T47D (cell line): ENCODE results near the gene LIMCH1.
A peak's percentile ranks its signal among the peaks of the same experiment; 100 is the strongest.

Source experiments
- DNase-seq, 2 experiments: peaks; one replicate each; pipeline versions ENCODE4 v3.0.0 to v3.0.0-alpha.2; 2011 to 2012; ENCODE audit warnings: low read depth in 1 of 2, low spot score in 1 of 2
- JUND ChIP-seq: IDR thresholded peaks from 2 replicates; pipeline ENCODE4 v1.6.1; 2012; ENCODE audit warnings: low read depth
- in situ Hi-C: cut with HindIII; loops from 2 replicates; pipeline ENCODE4 v1.10.0; 2016; ENCODE audit warnings: low sequenced_read_pairs, low pct_unique_long_range_greater_than_20kb

LIMCH1 gene

GRCh38 chr4:41535911-41536371, 2.0 kb upstream of the LIMCH1 start:
- no peak for TF ChIP-seq JUND
- DNase-seq = no peak
- in situ Hi-C loops = no loop called here

- TF ChIP-seq JUND = no peak
- no peak for DNase-seq
- in situ Hi-C loops = no loop called here
These were observed 566 bp upstream of the LIMCH1 start for GRCh38 chr4:41537292-41537890.

DNA sequence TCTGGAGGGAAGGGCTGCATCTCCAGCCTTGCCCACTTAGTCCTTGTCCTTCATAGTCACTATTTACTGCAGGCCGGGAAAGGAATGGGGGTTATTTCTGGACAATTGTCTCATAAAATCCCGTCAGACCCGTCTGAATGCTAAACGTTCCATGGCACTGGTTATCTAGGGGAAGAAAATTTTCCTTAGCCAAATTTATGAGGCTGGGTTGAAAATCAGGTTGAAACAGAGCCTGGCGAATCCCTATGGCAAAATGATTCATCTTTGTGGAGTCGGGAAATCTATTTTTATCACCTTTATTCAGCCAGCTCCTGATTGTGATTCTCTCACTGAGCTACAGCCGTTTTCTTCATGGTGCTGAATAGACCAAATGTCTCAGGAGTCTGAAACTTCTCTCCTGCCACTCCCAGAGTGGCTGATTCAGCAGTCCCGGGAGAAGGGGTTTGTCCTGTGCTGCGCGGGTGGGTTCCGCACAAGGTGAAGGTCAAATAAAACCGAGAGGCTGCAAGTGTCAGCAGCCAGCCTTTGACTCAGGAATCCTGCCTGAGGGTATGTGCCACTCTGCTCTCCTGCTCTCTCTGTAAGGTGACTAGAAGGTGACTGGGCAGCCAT, 1.0 kb downstream of the LIMCH1 start:
- no peak for TF ChIP-seq JUND
- DNase-seq = peak in 1 of 2 experiments; percentile 20
- in situ Hi-C loops = no loop called here

DNA sequence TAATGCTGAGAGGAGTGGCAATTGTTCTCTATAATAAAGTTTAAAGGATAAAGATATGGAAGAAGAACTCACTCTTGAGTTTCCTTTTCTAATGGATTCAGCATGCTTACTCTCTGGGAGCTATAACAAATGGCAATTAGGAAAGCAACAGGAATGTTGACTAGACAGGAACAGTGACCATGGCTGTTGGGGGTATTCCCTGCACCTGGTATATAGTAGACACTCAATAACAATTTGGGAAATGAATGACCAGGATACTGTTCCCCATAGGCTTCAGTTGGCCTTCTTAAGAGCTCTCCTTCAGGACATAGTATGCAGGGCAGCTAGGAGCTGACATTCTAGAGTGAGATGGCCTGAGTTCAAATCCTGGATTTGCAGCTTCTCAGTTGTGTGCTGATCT, 1.8 kb downstream of the LIMCH1 start:
- peak in 1 of 2 experiments; percentile 9 for DNase-seq
- in situ Hi-C loops = no loop called here

DNA sequence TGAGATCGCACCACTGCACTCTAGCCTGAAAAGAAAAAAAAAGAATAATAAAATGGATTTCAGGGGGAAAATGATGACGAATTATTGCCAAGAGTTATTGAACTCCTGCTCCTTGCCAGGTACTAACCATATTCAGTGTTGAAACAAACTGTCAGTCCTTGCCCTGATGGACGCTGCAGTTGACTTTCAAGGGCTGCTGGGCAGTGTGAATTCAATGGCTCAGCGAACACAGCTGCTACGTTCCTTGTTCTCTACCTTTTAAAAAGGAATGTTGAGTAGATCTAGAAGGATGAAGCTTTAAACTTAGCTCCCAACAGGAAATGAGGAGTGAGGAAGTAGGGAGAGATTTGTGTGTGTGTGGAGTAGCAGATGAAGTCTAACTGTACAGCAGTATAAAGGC, 2.7 kb downstream of the LIMCH1 start:
- in situ Hi-C loops = no loop called here
- no peak for DNase-seq
- TF ChIP-seq JUND = no peak

More for the DNA sequence above, 1.8 kb downstream of the LIMCH1 start:
- no peak for TF ChIP-seq JUND

DNA sequence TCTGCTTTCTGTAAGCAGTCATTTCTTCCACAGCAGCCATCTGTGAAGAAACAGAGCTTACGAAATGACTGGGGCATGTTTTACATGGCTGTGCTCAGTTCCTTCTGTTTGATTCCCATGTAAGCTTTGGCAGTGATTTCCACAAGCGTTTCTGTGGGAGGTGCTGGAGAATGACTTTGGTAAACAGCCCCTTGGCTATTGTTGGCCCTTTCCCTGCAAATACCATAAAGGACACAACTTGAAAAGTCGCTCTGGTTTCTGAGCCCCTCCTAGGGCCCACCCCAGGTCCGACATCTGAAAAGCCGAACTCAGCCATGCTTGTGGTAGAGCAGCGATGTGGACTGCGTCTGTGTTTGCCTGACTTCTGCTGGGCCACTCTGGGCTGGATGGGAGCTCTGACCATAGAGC, 3.7 kb downstream of the LIMCH1 start:
- DNase-seq = peak in 1 of 2 experiments; percentile 62
- in situ Hi-C loops = no loop called here
- no peak for TF ChIP-seq JUND

DNA sequence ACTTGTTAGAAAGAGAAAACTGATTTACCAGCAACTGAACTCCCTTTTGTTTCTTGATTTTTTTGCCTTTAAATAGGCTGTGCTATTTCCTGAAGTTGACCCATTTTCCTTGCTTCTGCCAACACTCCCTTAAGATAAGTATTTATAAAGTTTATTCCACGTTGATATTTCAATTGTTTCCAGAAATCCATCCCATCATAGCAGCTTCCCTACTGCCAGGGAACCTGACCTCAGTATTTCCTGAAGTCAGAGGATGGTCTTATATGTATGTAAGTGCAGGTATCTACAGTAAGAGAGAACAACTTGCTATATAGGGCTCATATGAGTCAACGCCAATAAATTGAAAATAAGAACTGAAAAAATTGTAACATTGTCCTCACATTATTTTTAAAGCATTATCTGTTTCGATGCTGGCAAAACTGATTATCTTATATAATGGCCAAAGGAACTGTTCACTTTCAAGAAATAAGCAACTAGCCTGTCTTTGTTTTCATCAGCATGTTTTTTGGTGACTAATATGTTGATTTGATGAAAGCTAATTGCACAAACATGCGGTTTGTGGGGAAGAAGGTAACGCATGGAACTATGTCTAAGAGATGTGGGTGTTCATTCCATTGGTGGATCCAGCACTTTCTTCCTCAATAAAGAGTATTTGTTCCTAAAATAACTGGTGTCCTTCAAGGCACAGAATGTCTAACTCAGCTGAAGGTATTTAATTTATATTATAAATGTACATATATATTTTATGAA, 4.7 kb downstream of the LIMCH1 start:
- DNase-seq = no peak
- TF ChIP-seq JUND = no peak
- in situ Hi-C loops = no loop called here

- no peak for DNase-seq
- in situ Hi-C loops = no loop called here
- no peak for TF ChIP-seq JUND
These were observed 7.3 kb downstream of the LIMCH1 start for GRCh38 chr4:41545238-41545637.

GRCh38 chr4:41546638-41547037, 8.7 kb downstream of the LIMCH1 start:
- DNase-seq = no peak
- TF ChIP-seq JUND = no peak
- in situ Hi-C loops = no loop called here

- TF ChIP-seq JUND = no peak
- in situ Hi-C loops = no loop called here
- DNase-seq = no peak
These were observed 10.4 kb downstream of the LIMCH1 start for GRCh38 chr4:41548305-41548880.

DNA sequence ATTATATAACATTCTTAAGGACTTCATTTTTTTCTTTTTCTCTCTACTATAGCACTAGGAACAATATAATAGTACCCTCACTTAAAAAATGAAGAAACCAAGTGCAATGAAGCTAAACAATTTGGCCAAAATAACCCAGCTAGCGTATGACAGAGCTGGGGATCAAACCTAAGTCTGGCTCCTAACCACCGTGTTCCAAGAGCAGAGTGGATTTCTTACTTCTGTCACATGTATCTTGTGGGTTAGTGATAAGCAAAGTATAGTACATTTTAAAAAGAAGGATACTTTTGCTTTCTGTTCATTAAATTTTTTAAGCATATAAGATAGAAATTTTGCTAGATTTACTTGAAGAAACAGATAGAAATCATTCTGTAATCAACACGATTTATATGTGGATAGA, 11.5 kb downstream of the LIMCH1 start:
- TF ChIP-seq JUND = no peak
- in situ Hi-C loops = no loop called here
- DNase-seq = no peak

- no peak for TF ChIP-seq JUND
- in situ Hi-C loops = no loop called here
- no peak for DNase-seq
These were observed 12.4 kb downstream of the LIMCH1 start for GRCh38 chr4:41550308-41550707.

GRCh38 chr4:41551536-41551935, 13.6 kb downstream of the LIMCH1 start:
- DNase-seq = no peak
- in situ Hi-C loops = no loop called here
- no peak for TF ChIP-seq JUND
